ENCODE measurements around the gene CUL5. TPM values are rescaled to one million over a fixed set of nuclear protein-coding genes. Genes with fewer than 3 reads are reported as not detected.
"Not testable (repeated sequence)": the region's sequence is repeated elsewhere in the genome, so short reads cannot be mapped to it uniquely, and the experiment has no call there.

The CUL5 gene
- total RNA-seq, 1 experiment from 2014 or later, result 37.7 TPM

- not testable (repeated sequence) for H3K14ac ChIP-seq (ENCODE audit: insufficient read depth, low read length); H3K4me2 ChIP-seq (ENCODE audit: insufficient read depth, insufficient read length, low read length); H3K9me3 Mint-ChIP-seq; H3K79me1 ChIP-seq (ENCODE audit: insufficient read depth, low read depth, low read length, poor library complexity, severe bottlenecking); DNase-seq; H3K9ac ChIP-seq (ENCODE audit: extremely low read depth, insufficient read length, low read length); H3K23me2 ChIP-seq (ENCODE audit: insufficient read length, low read depth, low read length, poor library complexity, severe bottlenecking); H2BK12ac ChIP-seq (ENCODE audit: insufficient read length, low read depth, low read length); H3K4ac ChIP-seq (ENCODE audit: low read depth, low read length); H2BK120ac ChIP-seq (ENCODE audit: low read depth, low read length, poor library complexity, severe bottlenecking); H3K27me3 ChIP-seq (ENCODE audit: insufficient read depth, low read length); H2BK20ac ChIP-seq (ENCODE audit: low read depth, low read length, poor library complexity, severe bottlenecking); H3K27me3 Mint-ChIP-seq (ENCODE audit: low read depth); H3K56ac ChIP-seq (ENCODE audit: insufficient read length, low read depth, low read length); H4K91ac ChIP-seq (ENCODE audit: insufficient read length, low read depth, low read length); H3K27ac Mint-ChIP-seq; H2BK15ac ChIP-seq (ENCODE audit: low read depth, low read length); H3K27ac ChIP-seq (ENCODE audit: insufficient read length, low read depth, low read length); H2AFZ ChIP-seq (ENCODE audit: low read length); H3T11ph ChIP-seq (ENCODE audit: low read length); H3K4me3 Mint-ChIP-seq; H4K20me1 ChIP-seq (ENCODE audit: control insufficient read depth, insufficient read depth, insufficient read length); H3K79me2 ChIP-seq (ENCODE audit: insufficient read depth, low read length); H4K8ac ChIP-seq (replicated peaks; ENCODE audit: insufficient read length, low read depth, low read length); H3K9me3 ChIP-seq (ENCODE audit: control insufficient read depth, low read depth, low read length); H4K5ac ChIP-seq (ENCODE audit: insufficient read length, low read depth, low read length); H2BK5ac ChIP-seq (ENCODE audit: insufficient read length, low read length); H2AK5ac ChIP-seq (ENCODE audit: insufficient read length, low read length); H3K23ac ChIP-seq (ENCODE audit: insufficient read length, low read depth, low read length); H3K4me1 ChIP-seq (ENCODE audit: insufficient read depth, low read length); H3K18ac ChIP-seq (ENCODE audit: insufficient read length, low read depth, low read length)
- H3K4me1 Mint-ChIP-seq, result peaks cover 11 to 46% of the 10 kb centered on the region in 2 experiments
- WGBS (ENCODE audit: extremely low coverage, insufficient read length, low lambda C conversion rate), result no CpG with 5 or more reads among the region's 2 CpGs
- H3K36me3 Mint-ChIP-seq (ENCODE audit: insufficient read depth in 1 of 3, low read depth in 3 of 3), result peaks cover 10 to 28% (median 18%) of the 10 kb centered on the region in 3 experiments; a peak in 6 of 7 replicates
These were observed 22.9 kb downstream of the CUL5 start for GRCh38 chr11:108031604-108032003.
